Measurements from ENCODE around the gene LTBP3.

DNA sequence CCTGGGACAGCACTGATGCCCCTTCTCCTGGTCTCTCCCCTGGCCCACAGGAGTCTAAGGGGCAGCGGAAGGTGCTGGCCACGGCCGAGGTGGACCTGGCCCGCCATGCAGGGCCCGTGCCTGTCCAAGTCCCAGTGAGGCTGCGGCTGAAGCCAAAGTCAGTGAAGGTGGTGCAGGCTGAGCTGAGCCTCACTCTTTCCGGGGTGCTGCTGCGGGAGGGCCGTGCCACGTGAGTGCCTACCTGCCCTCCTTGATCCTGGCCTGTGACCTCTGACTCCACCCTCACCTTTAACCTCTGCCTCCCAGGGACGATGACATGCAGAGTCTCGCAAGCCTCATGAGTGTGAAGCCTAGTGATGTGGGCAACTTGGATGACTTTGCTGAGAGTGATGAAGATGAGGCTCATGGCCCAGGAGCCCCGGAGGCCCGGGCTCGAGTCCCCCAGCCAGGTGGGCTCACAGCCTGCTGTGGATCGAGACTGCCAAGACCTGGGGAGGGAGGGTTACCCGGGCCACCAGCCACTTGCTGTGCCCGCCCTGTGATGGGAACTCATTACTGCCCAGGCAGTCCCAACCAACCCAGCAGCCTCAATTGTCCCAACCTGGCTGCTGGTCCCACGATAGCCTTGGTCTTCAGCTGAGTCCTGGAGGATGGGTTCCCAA is 22.0 kb upstream of the LTBP3 start:
- TF ChIP-seq POLR2AphosphoS5 (IDR thresholded peaks at IDR 0.05; ENCODE audit: borderline replicate concordance, low read depth, low read length): no peak
- TF ChIP-seq EZH2 (IDR thresholded peaks at IDR 0.05): no peak
- TF ChIP-seq FOXP2 (optimal IDR thresholded peaks at IDR 0.05; ENCODE audit: control extremely low read depth, extremely low read length, insufficient read depth): no peak

All from SK-N-MC (cell line).